HepG2 (cell line): Measurements from ENCODE around the gene PEX11B.

ENCODE experiments used
- ARID2 ChIP-seq: sonication (generic); formaldehyde crosslinking; IDR thresholded peaks from 2 replicates; pipeline ENCODE4 v1.8.1; 2022; ENCODE audit warnings: mild to moderate bottlenecking, missing genetic modification reagents, borderline replicate concordance
- BRD4 ChIP-seq: sonication (generic); formaldehyde crosslinking; IDR thresholded peaks from 2 replicates; pipeline ENCODE4 v1.4.0; 2020; ENCODE audit warnings: missing genetic modification reagents
- MXI1 ChIP-seq: IDR thresholded peaks from 3 replicates; pipeline ENCODE4 v1.6.1; 2012; ENCODE audit warnings: low read depth, low read length, inconsistent platforms, borderline replicate concordance
- POLR2AphosphoS5 ChIP-seq: IDR thresholded peaks from 2 replicates; pipeline ENCODE4 v1.6.1; 2012; ENCODE audit warnings: low read depth, low read length
- SKI ChIP-seq: fragments of 450-650 bp; IDR thresholded peaks from one replicate; pipeline ENCODE4 v1.6.1; 2018; ENCODE audit warnings: mild to moderate bottlenecking; ENCODE audit not compliant: partially characterized antibody
- SMARCE1 ChIP-seq: fragments of 450-650 bp; IDR thresholded peaks from 2 replicates; pipeline ENCODE4 v1.6.1; 2017; ENCODE audit warnings: borderline replicate concordance
- SP2 ChIP-seq: sonication (generic); formaldehyde crosslinking; IDR thresholded peaks from 2 replicates; pipeline ENCODE4 v1.5.1; 2020; ENCODE audit warnings: mild to moderate bottlenecking, missing genetic modification reagents
- TP53 ChIP-seq: sonication (generic); formaldehyde crosslinking; conservative IDR thresholded peaks from 2 replicates; pipeline ENCODE4 v1.4.0; 2020; ENCODE audit warnings: missing genetic modification reagents
- ZNF143 ChIP-seq: sonication (generic); formaldehyde crosslinking; IDR thresholded peaks from 2 replicates; pipeline ENCODE4 v1.4.0; 2020; ENCODE audit warnings: missing genetic modification reagents
- ZNF350 ChIP-seq: sonication (generic); formaldehyde crosslinking; IDR thresholded peaks from 2 replicates; pipeline ENCODE4 v1.4.0; 2020; ENCODE audit warnings: mild to moderate bottlenecking, low read depth, missing genetic modification reagents, borderline replicate concordance
- TF ChIP-seq, protein P1 (sequence below): sonication (generic); formaldehyde crosslinking; IDR thresholded peaks from 2 replicates; pipeline ENCODE4 v1.8.0; 2022; ENCODE audit warnings: mild to moderate bottlenecking, missing genetic modification reagents, moderate library complexity
- TF ChIP-seq, protein P2 (sequence below): sonication (generic); formaldehyde crosslinking; IDR thresholded peaks from 2 replicates; pipeline ENCODE4 v1.4.0; 2020; ENCODE audit warnings: missing genetic modification reagents
- TF ChIP-seq, protein P3 (sequence below): sonication (generic); formaldehyde crosslinking; IDR thresholded peaks from 2 replicates; pipeline ENCODE4 v1.5.0; 2020; ENCODE audit warnings: mild to moderate bottlenecking, missing genetic modification reagents, moderate library complexity
- TF ChIP-seq, protein P4 (sequence below): sonication (generic); formaldehyde crosslinking; conservative IDR thresholded peaks from 2 replicates; pipeline ENCODE4 v1.4.0; 2020; ENCODE audit warnings: missing genetic modification reagents

DNA sequence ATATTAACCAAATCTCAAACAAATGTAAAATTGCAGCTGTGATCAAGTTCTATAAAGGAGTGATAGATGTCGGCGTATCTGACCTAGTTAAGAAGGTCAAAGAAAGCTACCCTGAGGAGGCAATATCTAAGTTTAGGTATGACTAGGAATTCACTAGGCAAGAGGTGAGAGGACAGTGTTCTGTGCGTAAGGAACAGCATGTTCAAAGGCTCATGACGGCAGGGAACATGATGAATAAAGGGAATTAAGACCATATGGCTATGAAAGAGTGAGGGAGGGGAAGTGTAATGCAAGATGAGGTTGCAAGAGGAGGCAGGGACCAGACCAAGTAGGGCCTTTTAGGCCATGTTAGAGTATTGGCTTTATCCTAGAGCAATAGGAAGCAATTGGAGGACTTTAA is 30.7 kb upstream of the PEX11B start:
- TF ChIP-seq MXI1 (no peak), SKI (no peak), POLR2AphosphoS5 (no peak), ARID2 (no peak), TP53 (no peak), ZNF143 (CRISPR knock-in tag) (no peak), SMARCE1 (no peak), ZNF350 (CRISPR knock-in tag) (no peak), BRD4 (CRISPR knock-in tag) (no peak), SP2 (no peak)
- TF ChIP-seq, protein P1, sequence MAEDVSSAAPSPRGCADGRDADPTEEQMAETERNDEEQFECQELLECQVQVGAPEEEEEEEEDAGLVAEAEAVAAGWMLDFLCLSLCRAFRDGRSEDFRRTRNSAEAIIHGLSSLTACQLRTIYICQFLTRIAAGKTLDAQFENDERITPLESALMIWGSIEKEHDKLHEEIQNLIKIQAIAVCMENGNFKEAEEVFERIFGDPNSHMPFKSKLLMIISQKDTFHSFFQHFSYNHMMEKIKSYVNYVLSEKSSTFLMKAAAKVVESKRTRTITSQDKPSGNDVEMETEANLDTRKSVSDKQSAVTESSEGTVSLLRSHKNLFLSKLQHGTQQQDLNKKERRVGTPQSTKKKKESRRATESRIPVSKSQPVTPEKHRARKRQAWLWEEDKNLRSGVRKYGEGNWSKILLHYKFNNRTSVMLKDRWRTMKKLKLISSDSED = no peak
- TF ChIP-seq, protein P2, sequence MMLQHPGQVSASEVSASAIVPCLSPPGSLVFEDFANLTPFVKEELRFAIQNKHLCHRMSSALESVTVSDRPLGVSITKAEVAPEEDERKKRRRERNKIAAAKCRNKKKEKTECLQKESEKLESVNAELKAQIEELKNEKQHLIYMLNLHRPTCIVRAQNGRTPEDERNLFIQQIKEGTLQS (CRISPR knock-in tag) = no peak
- TF ChIP-seq, protein P3, sequence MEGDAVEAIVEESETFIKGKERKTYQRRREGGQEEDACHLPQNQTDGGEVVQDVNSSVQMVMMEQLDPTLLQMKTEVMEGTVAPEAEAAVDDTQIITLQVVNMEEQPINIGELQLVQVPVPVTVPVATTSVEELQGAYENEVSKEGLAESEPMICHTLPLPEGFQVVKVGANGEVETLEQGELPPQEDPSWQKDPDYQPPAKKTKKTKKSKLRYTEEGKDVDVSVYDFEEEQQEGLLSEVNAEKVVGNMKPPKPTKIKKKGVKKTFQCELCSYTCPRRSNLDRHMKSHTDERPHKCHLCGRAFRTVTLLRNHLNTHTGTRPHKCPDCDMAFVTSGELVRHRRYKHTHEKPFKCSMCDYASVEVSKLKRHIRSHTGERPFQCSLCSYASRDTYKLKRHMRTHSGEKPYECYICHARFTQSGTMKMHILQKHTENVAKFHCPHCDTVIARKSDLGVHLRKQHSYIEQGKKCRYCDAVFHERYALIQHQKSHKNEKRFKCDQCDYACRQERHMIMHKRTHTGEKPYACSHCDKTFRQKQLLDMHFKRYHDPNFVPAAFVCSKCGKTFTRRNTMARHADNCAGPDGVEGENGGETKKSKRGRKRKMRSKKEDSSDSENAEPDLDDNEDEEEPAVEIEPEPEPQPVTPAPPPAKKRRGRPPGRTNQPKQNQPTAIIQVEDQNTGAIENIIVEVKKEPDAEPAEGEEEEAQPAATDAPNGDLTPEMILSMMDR = no peak
- TF ChIP-seq, protein P4, sequence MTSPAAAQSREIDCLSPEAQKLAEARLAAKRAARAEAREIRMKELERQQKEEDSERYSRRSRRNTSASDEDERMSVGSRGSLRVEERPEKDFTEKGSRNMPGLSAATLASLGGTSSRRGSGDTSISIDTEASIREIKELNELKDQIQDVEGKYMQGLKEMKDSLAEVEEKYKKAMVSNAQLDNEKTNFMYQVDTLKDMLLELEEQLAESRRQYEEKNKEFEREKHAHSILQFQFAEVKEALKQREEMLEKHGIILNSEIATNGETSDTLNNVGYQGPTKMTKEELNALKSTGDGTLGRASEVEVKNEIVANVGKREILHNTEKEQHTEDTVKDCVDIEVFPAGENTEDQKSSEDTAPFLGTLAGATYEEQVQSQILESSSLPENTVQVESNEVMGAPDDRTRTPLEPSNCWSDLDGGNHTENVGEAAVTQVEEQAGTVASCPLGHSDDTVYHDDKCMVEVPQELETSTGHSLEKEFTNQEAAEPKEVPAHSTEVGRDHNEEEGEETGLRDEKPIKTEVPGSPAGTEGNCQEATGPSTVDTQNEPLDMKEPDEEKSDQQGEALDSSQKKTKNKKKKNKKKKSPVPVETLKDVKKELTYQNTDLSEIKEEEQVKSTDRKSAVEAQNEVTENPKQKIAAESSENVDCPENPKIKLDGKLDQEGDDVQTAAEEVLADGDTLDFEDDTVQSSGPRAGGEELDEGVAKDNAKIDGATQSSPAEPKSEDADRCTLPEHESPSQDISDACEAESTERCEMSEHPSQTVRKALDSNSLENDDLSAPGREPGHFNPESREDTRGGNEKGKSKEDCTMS = no peak
